ENCODE measurements around the gene ZNF248. TPM values are rescaled to one million over a fixed set of nuclear protein-coding genes. Genes with fewer than 3 reads are reported as not detected.

The ZNF248 gene
- total RNA-seq, 6 experiments from 2014 or later, result 3.3 to 5.5 (median 4.1) TPM

- no peak for TF ChIP-seq POLR2A (IDR thresholded peaks at IDR 0.05)
- TF ChIP-seq CTCF (IDR thresholded peaks at IDR 0.05), result no peak
- H3K4me3 ChIP-seq, result no peak overlapping the region
- ATAC-seq, result no peak
- no peak for DNase-seq
- H3K9me3 ChIP-seq, result peaks cover 0 to 10% (median 2%) of the 10 kb centered on the region in 4 donors
- intact Hi-C loops (cut with DNase I), result no loop called here
- H3K36me3 ChIP-seq, result no peaks in the 10 kb centered on the region
- WGBS (ENCODE audit: insufficient coverage, low coverage, low lambda C conversion rate, missing lambda C conversion rate), result 55% methylated on average over 4 of the region's 6 CpGs
- H3K27me3 ChIP-seq, result no peaks in the 10 kb centered on the region
- H3K27ac ChIP-seq, result no peak overlapping the region
- no peaks in the 10 kb centered on the region for H3K4me1 ChIP-seq
Measured at GRCh38 chr10:37816290-37816689, 41.1 kb downstream of the ZNF248 start.

GRCh38 chr10:37813763-37814162 is 43.6 kb downstream of the ZNF248 start:
- intact Hi-C loops (cut with DNase I), result no loop called here
- ATAC-seq (no peak), DNase-seq (no peak)
- H3K27ac ChIP-seq, result no peak overlapping the region
- H3K9me3 ChIP-seq, result peaks cover 0 to 10% (median 2%) of the 10 kb centered on the region in 4 donors
- TF ChIP-seq POLR2A (IDR thresholded peaks at IDR 0.05) (no peak), CTCF (IDR thresholded peaks at IDR 0.05) (no peak)
- no peaks in the 10 kb centered on the region for H3K4me1 ChIP-seq
- H3K4me3 ChIP-seq, result no peak overlapping the region
- no peaks in the 10 kb centered on the region for H3K36me3 ChIP-seq
- WGBS (ENCODE audit: insufficient coverage, low coverage, low lambda C conversion rate, missing lambda C conversion rate), result 89% methylated on average over 3 of the region's 3 CpGs
- H3K27me3 ChIP-seq, result no peaks in the 10 kb centered on the region

GRCh38 chr10:37812290-37812689 is 45.1 kb downstream of the ZNF248 start:
- H3K4me3 ChIP-seq, result no peak overlapping the region
- intact Hi-C loops (cut with DNase I), result no loop called here
- DNase-seq (no peak), ATAC-seq (no peak)
- TF ChIP-seq POLR2A (IDR thresholded peaks at IDR 0.05), result no peak
- WGBS (ENCODE audit: insufficient coverage, low coverage, low lambda C conversion rate, missing lambda C conversion rate), result 36% methylated on average over 1 of the region's 1 CpG
- H3K36me3 ChIP-seq, result no peaks in the 10 kb centered on the region
- H3K27me3 ChIP-seq, result no peaks in the 10 kb centered on the region
- no peaks in the 10 kb centered on the region for H3K4me1 ChIP-seq
- H3K9me3 ChIP-seq, result peaks cover 0 to 5% (median 2%) of the 10 kb centered on the region in 4 donors
- no peak overlapping the region for H3K27ac ChIP-seq

- intact Hi-C loops (cut with DNase I), result no loop called here
- ATAC-seq, result no peak
- H3K36me3 ChIP-seq, result no peaks in the 10 kb centered on the region
- H3K4me1 ChIP-seq, result no peaks in the 10 kb centered on the region
- H3K27me3 ChIP-seq, result no peaks in the 10 kb centered on the region
- H3K4me3 ChIP-seq, result no peak overlapping the region
- WGBS (ENCODE audit: insufficient coverage, low coverage, low lambda C conversion rate, missing lambda C conversion rate), result 60% methylated on average over 3 of the region's 3 CpGs
- no peak for DNase-seq
- no peak overlapping the region for H3K27ac ChIP-seq
- TF ChIP-seq CTCF (IDR thresholded peaks at IDR 0.05) (no peak), POLR2A (IDR thresholded peaks at IDR 0.05) (no peak)
- H3K9me3 ChIP-seq, result no peaks in the 10 kb centered on the region
Measured at GRCh38 chr10:37803269-37803668, 54.1 kb downstream of the ZNF248 start.

- H3K9me3 ChIP-seq, result peaks cover 0 to 3% (median 0%) of the 10 kb centered on the region in 4 donors
- TF ChIP-seq POLR2A (IDR thresholded peaks at IDR 0.05) (no peak), CTCF (IDR thresholded peaks at IDR 0.05) (no peak)
- no peaks in the 10 kb centered on the region for H3K4me1 ChIP-seq
- H3K4me3 ChIP-seq, result no peak overlapping the region
- no peaks in the 10 kb centered on the region for H3K27me3 ChIP-seq
- no peak overlapping the region for H3K27ac ChIP-seq
- H3K36me3 ChIP-seq, result no peaks in the 10 kb centered on the region
- intact Hi-C loops (cut with DNase I), result no loop called here
- ATAC-seq (no peak), DNase-seq (no peak)
Measured at GRCh38 chr10:37801557-37801956, 55.9 kb downstream of the ZNF248 start.
